ENCODE results near the gene WSCD1.

WSCD1 gene

DNA sequence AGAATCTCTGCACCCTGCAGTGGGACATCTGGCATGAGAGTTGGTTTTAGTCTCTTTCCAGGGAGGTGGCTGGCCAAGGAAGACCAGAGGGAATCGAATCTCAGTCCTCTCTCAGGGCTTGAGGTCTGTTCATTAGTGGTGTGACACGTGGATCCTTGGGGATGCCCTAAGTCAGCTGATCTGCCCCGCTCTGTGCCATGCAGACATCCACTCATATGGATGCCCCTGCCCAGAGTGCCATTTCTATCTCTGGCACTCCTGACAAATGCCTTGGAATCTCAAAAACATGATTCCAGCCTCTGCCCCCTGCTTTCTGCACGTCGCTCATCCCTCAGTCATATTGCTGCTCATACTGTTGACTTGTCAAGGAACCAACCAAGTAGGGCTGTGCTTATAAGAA is 38.8 kb downstream of the WSCD1 start:
- no peak for DNase-seq

DNA sequence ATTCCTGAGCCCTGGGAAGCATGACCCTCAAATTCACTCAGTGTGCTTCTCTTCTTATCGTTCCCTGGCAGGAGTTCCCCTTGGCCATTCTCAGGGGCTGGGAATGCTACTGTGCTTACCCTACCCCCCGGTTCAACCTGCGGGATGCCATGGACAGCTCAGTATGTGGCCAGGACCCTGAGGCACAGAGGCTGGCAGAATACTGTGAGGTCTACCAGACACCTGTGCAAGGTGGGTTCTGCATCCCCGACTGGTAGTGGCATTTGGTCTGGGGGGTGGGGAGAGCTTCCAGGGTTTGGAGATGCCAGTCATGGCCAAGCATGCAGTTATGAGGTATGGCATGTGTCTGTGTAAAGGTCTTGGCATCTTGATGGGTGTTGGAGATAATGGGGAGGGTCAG is 39.4 kb downstream of the WSCD1 start:
- no peak for DNase-seq

DNA sequence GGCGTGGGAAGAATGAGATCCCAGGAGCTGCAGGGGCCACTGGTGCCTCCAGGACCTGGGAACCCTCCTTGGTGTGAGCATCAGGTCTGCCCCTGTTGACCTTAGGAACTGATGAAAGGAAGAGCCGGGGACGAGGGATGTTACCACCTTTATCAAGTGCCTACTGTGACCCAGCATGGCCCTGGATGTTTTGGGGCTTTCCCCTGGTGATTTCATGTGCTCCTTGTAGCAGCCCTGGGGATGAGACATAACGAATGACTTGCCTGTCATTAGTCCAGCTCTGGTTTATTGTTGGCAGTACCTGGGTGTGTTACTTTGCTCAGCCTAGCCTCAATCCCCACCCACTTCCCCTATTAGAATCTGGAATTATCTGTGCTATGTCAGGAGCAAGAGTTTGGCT is 39.9 kb downstream of the WSCD1 start:
- DNase-seq = no peak

DNA sequence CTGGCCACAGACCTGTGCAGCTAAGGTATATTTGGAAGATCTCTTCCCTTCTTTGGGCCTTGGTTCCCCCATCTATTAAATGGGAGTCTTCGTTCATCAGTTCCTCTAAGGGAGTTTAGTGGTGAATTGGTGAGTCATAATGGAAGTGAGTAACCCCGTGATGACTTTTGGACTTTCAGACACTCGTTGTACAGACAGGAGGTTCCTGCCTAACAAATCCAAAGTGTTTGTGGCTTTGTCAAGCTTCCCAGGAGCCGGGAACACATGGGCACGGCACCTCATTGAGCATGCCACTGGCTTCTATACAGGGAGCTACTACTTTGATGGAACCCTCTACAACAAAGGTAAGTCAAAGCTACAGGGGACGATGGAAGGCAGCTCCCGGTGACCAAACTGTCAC is 40.4 kb downstream of the WSCD1 start:
- DNase-seq = no peak

DNA sequence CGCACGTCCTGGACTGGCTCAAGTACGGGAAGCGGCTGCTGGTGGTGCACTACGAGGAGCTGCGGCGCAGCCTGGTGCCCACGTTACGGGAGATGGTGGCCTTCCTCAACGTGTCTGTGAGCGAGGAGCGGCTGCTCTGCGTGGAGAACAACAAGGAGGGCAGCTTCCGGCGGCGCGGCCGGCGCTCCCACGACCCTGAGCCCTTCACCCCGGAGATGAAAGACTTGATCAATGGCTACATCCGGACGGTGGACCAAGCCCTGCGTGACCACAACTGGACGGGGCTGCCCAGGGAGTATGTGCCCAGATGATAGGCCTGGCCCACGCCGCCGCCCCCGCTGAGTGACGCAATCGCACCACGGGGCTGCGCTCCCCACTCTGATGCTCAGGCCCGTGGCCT is 50.2 kb downstream of the WSCD1 start:
- DNase-seq = no peak

DNA sequence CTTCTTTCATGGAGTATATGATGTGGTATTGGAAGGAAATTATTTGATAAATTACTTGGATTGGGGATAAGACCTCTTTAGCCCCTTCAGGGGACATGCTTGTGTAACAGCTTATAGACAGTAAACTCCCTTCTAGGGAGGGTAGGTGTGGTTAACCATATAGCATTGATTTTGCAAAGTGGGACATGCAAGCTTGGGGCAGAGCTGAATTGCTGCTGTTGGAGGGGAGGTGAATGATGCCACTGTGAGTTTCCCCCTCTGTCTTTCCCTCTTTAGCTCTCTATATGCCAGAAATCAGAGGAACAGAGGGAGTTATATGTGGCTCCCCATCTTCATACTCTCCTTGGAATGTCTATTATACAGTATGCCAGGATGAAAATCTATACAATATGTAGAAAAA is 54.7 kb downstream of the WSCD1 start:
- no peak for DNase-seq

DNA sequence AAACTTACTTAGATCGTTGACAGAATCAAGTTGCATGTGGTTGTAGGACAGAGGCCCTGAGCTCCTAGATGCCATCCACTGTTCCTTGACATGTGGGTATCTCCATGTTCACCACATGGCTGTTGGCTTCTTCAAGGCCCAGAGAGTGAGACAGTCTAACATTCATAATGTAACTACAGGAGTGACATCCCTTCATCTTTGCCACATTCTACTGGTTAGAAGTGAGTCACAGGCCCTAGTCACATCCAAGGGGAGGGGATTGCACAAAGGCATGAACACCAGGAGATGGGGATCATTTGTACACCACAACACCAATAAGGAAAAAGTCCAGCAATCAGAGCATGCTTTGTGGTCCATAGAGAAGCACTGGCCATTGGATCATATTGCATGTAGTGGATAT is 56.6 kb downstream of the WSCD1 start:
- DNase-seq = no peak

DNA sequence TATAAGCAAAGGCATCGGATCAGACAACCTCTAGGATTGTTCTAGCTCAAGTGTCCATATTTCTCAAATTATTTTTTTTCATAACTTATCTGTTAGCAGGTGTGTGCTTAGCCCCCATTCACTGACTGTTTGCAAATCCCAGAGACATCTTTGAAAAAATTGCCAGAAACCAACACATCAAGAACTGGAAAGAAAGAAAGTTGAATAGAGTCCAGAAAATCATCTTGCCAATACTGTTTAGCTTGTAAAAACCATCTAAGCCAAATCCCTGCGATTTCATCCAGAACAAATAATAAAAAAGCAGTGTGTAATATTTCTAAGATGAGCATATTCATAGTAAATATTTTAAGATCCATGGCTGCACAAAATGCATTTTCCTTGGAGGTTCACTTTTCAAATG is 64.5 kb downstream of the WSCD1 start:
- DNase-seq = no peak

DNA sequence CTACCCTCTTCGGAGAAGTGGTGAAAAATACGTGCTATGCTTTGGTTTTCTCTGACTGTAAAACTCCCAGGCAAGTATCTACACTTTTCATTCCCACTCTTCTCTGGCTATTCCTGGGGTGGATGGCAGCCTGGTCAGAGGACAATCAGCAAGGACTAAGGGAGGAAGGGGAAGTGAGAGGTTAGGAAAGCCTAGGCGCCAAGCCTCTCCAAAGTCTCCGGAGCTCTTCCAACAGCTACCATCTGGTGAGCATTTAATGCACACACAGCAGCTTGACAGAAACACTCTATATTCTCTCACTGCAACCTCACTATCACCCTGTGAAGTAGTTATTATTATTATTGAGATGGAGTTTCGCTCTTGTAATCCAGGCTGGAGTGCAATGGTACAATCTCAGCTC is 65.1 kb downstream of the WSCD1 start:
- no peak for DNase-seq

DNA sequence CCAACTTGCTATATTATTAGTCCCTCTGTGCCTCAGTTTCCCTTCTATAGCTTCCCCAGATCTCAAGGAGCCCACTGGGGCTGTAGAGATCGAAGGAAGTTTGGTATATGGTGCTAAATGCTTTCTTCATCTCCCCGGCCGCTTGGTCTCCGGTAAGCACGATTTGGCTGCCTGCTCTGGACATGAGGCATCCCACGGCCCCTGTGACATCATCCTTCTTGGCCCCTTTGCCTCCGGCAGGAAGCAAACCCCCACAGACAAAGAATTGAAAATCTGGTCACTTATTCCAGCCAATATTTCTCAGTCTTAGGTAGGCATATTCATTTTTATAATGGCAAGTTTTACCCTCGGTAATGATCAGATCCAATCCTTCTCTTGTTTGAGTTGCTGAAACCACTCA is 65.8 kb downstream of the WSCD1 start:
- DNase-seq = no peak

DNA sequence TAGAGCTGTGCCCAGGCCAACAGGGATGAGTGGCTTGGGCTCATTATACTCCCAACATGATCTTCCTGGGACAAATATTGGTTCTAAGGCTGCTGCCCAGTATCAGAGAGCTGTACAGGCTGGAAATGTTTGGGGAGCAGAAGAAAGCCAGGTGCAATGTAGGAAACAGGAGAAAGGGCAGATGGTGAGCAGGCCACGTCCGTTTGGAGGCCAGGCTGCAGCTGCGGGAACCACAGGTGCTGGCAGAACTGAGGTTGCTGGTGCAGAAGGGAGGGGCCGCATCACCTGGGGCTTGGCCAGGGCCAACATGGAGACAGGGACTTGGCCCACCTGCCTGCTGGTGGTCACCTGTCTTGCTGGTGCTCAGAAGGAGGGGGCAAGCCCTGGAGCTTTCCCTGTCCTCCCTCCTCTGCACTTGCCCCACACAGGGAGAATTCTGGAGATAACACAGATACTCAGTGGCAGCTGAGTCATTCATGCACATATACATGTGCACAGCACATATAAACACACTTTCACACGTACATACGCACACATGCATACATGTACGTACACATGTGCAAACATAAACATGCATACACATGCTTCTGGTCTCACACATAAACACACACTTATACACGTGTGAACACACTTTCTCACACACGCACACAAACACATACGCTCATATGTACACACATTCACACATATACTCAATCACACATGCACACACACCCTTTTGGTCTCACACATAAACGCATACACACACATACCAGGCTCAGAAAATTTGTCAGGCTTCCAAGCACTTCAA is 67.7 kb downstream of the WSCD1 start:
- DNase-seq = no peak

DNA sequence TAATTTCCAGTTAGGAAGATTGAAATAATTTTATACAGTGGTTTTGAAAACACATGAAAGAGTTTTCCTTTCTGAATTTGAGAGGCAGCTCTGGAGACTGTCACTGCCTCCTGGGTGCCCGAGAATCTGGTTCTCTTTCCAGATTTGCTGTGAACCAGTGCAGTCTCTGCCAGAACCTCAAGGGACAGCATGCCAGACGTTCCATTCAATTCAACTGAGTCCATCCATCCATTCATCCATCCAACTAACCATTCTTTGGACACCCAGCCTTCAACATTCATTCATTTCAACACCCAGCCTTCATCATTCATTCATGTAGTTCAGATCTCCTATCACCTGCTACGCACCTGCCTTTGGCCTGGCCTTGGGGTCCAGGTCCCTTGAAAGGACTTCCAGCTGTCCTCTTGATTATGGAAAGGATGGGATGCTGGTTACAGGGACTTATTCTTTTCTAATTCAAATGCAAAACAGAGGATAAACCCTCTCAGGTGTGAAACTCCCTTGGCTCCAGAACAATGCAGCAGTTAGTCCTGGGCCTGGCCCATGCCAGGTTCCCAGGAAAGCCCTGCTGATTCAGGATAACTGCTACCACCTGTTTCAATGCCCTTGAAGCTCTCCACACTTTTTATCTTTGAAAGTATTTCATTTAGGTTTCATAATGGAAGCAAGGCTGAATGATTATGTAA is 68.7 kb downstream of the WSCD1 start:
- DNase-seq = no peak

DNA sequence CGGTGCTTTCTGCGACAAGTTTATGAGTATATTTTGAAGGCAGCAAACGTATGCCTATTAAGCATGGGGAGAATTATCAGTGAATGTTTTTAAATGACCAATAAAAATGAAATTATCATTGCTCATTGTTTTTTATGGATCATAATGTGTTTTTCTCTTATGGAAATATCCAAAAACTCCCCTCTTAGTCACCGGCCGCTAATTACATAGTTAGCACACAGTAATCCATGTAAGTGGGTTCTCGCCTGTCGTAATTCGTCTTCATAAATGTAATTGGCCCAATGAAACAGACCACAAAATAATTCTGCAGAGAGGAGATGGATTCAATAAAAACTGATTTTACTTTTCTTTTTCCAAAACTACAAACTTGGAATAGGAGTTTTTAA is 69.3 kb downstream of the WSCD1 start:
- no peak for DNase-seq

DNA sequence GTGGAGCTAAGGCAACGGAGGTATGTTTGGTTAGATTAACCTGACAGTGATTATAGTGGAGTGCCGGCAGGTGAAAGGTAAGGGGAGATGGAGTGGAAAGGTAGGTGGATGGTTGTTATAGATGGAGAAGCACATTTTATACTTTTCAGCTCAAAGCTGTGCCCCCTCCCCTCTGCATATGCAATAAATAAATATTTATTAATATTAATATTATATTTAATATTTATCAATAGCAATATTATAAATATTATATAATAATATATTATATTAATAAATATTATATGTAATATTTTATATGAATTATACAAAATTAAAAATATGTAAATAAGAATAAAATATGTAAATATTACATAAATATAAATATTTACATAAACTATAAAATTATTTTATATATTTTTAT is 70.0 kb downstream of the WSCD1 start:
- no peak for DNase-seq

DNA sequence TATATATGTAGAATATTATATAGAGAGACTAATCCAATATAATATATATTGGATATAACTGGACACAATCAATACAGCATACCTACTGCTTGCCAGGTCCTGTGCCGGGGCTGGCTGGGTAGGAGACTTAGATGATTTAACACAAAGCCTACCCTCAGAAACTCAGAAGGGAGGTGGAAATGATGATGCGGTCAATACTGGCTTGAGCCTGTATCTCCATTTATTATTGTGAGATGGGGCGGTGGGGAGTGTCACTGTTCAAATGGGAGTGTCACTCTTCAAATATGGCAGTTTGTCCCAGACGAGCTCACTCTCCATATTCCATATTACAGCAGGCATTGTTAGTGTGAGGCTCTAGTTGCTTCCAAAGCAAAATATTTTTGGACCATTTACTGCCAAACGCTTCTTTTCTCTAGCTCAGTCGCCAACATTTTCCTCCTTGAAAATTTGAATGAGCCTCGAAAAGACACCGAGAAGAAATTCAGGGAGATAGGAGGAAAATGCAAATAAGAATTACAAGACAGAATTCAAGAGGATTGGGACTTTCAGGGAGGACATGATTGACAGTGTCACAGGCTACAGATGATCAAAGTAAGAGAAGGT is 70.7 kb downstream of the WSCD1 start:
- no peak for DNase-seq

DNA sequence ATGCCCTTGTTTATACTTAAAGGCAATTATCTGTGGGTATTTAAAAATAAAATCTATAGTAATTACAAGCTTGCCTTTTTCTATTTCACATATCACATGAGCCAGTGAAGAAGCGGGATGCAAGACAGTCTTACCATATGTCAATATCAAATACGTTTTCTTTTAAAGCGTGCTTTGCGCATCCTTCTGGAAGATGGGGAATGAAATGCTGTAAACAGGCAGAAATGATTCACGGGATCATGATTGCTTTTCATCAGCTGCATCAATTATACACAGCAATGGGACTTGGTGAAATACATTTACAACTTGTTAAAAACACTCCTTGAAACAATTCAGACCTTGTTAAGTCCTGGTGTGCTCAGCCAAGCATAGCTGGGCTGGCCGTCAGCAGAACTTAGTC is 72.5 kb downstream of the WSCD1 start:
- no peak for DNase-seq

DNA sequence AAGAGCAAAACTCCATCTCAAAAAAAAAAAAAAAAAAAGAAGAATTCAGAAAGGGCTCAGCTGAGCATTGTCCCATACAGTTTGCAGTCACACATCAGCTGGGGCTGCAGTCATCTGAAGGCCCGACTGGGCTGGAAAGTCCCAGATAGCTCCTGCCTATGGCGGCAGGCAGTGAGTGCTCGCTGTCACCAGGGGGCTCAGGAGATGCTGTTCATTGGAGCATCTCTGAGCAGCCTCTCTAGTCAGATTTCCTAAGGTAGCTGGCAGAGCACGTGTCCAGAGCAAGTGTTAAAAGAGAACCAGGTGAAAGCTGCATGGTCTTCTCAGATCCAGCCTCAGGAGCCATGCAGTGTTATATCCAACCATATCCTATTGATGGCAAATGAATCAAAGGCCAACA is 75.8 kb downstream of the WSCD1 start:
- DNase-seq = no peak

DNA sequence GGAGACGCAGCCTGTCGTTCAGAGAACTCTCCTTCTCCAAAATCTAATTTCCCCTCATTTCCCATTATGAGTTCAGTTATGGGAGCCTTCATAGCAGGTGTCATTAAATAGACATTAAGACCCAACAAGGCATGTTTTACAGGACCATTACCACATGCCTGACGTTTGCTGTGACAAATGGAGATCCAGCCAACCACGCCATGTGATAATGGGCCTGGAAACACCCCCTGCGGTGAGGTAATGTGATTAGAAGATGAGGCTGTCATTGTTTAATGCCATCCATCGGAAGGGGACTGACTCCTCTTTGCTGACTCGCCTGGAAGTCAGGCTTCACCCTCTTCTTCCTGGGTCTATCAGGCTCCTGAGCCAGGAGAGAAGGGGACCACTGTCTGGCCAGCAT is 76.9 kb downstream of the WSCD1 start:
- no peak for DNase-seq

DNA sequence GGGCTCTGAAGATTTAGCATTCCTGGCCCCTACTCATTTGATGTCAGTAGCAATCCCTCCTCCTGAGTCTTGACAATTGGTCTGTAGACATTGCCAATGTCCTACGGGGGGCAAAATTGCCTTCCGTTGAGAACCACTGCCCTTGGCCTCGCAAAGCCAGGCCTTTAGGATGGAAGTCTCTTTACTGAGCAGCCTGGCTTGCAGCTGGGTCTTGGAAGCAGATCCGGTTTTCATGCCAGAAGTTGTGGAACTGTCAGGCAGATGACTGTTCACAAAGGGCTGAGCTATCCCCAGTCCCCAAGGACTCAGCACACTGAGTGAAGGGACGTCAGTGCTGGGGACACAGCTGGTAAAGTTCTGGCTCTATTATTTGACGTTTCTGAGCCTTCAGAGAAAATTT is 83.2 kb downstream of the WSCD1 start:
- no peak for DNase-seq

DNA sequence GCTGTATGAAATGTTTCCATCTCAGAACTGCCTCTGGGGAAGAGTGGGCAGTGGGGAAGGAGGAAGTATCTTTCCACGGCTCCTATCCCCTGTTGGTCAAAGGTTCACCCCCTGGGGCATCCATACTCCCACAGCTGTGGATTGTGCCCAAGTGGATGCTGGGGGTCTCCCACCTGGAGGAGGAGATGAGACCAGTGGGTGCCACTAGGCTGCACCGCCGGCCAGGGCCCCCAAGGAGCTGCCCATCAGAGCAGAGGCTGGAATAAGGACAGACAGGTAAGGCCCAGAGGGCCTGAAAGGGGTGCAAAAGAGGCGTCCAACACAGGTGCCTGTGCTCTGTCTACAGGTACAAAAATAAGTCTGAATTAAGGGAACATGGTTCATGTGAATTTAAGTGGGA is 87.5 kb downstream of the WSCD1 start:
- no peak for DNase-seq

DNA sequence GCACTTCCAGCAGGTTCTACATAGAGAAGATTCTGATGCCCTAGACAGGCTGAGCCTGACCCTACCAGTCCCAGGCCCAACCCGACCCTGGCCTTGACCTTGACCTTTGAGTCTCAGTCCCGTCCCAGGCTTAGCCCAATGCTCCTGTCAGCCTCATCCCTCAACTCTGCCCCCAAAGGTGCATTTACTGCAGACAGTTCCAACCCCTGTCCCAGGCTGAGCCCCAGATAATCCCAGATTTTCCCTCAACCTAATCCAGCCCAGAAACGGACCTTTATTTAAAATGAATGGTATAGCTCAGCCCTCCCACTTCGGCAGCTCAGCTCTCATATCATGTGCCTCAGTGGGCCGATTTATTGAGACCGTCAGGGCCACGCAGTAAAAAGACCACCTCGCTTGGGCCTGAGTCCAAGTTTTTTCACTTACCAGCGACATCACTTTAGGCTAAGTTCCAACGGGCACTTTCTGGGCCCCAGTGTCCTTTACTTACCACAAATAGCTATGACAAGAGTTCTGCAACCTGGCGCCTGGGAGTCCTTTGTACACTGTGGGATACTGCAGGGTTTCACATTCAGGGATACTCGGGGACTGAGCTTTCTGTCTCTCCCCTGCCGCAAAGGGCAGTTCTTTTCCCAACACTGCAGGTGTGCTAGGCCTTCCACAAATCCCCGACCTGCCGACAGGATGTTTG is 89.5 kb downstream of the WSCD1 start:
- no peak for DNase-seq

DNA sequence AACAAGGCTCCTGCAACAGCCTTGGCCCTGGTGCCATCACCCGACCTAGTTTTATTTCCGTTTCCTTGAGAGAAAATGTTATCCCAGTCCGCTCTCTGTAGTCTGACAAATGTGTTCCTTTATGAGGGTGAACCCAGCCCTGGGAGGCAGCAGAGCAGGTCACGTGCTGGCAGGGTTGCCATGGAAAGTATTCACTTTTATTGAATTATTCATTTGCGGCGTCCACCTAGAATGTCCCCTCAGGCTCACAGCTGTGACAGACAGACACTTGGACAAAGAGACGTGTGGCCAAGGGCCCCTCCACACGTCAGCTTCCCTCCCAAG is 90.0 kb downstream of the WSCD1 start:
- DNase-seq = no peak

DNA sequence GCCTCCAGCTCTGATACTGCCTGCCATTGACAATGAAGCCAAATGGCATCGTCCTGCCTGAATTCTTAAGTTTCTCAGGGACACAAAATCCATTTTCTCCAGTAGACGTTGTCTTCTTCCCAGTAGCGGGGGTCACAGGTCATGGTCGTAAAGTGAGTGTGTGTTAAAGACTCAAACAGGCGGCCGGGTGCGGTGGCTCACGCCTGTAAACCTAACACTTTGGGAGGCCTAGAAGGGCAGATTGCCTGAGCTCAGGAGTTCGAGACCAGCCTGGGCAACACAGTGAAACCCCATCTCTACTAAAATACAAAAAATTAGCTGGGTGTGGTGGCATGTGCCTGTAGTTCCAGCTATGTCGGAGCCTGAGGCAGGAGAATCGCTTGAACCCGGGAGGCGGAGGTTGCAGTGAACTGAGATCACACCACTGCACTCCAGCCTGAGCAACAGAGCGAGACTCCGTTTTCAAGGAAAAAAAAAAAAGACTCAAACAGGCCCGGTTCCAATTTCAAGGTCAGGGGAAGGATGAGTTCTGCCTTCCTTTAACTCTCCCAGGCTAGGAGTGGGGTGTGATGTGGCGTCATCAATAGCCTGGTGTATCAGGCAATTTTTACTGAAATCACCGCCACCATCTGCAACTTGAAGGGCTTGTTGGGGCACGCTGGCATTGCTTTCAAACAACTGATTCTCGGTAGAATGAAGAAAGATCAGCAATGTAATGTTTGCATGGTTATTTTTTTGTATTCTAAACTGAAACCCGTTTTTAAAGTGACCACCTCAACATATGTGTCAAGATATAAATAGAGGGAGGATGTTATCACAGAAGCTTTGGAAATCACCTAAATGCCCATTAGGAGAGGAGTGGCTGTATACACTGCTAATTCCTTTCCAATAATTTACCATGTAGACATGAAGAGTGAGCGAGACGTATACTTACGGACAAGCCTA is 91.0 kb downstream of the WSCD1 start:
- no peak for DNase-seq

All from NCI-H2081 treated with DMSO at 0.1 percent for 48 hours (cell line).